Placental pericyte (primary cell): ENCODE measurements around the gene PCDHAC1. TPM values are rescaled to one million over a fixed set of nuclear protein-coding genes. Genes with fewer than 3 reads are reported as not detected.

Experiments used
- small RNA-seq: library from RNA; depleted of rRNA; stranded (forward); fragments of <200 nt; gene quantifications from one replicate; pipeline ENCODE3, GENCODE V24; 2012; ENCODE audit warnings: low replicate concordance
- total RNA-seq: library from RNA; depleted of rRNA; stranded (reverse); fragments of >200 nt; gene quantifications from 2 replicates; pipeline ENCODE4 v1.2.3, GENCODE V29; 2012

The PCDHAC1 gene, protein sequence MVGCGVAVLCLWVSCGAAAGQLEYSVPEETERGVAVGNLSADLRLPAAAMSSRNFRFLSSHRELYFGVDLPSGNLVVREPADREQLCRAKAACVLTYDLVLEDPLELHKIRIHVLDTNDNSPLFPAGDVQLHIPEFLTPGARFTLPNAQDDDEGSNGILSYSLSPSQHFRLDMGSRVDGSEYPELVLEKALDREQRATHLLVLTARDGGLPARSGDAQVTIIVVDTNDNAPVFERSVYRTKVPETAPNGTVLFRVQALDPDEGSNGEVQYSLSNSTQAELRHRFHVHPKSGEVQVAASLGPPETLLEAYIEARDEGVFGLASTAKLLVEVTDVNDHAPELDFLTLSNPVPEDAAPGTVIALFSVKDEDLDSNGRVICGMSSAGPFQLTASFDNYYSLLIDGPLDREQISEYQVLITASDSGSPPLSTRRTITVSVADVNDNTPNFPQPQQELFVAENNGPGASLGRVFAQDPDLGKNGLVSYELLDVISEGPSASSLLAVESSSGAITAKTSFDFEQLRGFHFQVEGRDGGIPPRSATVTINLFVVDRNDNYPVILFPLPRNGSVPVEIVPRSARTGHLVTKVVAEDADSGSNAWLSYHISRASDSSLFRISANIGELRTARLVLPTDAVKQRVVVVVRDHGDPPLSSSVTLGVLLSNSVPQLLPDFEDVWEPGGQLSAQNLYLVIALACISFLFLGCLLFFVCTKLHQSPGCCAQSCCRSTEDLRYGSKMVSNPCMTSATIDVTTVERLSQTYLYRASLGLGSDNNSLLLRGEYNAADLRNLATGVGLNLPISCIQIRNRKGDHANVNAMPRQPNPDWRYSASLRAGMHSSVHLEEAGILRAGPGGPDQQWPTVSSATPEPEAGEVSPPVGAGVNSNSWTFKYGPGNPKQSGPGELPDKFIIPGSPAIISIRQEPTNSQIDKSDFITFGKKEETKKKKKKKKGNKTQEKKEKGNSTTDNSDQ
- under 0.01 TPM in 1 of 2 replicates, not detected in the other for total RNA-seq

DNA sequence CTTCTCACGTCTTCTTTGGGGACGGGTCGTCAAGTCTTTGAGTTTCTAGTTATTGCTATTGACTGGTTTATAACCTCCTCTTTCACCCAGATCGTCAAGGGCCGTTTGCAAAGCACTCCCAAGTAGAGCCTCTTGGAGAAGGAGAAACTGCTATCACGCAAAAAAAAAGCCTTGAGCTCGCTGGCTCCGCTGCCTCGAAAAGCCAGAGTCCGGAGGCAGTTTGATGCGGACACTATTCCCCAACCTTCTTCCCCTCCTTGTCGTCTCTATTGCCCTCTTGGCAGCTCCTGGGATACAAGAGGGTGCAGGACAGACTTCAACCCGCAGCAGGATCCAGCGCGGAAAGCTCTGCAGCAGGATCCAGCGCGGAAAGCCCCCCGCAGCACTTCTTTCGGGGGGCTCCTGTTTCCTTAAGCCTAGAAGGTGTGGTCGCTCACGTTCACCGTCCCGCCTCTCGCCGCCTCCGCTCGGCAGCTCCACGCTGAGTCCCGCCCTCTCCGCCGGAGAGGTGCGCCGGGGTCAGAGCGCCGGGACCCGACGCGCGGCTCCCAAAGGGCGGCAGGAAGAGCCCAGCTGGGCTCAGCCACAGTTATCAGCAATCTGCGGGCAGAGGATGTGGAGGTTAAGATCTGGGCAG, at the start of gene PCDHAC1:
TSS of gene PCDHAC1 (plus strand) at position 494 of the 637 bp plus-strand sequence. CDS start 594 bp downstream, outside the sequence.

DNA sequence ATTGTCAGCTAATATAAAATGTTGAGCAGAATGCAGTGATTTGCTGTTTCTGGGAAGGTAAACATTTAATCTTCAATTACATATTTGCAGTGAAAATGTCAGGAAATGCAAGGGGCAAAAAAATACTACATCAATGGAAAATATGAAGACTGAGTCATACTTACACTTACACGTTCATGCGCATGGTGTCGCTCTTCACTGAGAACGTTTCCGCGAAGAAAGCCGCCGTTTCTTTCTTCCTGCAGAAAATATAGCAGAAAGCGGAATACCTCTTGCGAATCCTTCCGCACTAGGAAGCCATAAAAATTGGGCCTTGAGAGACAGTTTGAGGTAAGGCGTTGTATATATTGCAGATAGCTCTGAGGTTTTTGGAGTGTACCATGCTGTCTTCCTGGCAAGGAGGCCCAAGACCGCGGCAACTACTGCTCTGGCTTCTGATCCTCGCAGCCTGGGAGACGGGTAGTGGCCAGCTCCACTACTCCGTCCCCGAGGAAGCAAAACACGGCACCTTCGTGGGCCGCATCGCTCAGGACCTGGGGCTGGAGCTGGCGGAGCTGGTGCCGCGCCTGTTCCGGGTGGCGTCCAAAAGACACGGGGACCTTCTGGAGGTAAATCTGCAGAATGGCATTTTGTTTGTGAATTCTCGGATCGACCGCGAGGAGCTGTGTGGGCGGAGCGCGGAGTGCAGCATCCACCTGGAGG, 44.1 kb upstream of the PCDHAC1 start, which contains the start of gene PCDHA13:
TSS of gene PCDHA13 (plus strand) at position 236 of the 702 bp plus-strand sequence. CDS start at position 381, 145 bp downstream.

DNA sequence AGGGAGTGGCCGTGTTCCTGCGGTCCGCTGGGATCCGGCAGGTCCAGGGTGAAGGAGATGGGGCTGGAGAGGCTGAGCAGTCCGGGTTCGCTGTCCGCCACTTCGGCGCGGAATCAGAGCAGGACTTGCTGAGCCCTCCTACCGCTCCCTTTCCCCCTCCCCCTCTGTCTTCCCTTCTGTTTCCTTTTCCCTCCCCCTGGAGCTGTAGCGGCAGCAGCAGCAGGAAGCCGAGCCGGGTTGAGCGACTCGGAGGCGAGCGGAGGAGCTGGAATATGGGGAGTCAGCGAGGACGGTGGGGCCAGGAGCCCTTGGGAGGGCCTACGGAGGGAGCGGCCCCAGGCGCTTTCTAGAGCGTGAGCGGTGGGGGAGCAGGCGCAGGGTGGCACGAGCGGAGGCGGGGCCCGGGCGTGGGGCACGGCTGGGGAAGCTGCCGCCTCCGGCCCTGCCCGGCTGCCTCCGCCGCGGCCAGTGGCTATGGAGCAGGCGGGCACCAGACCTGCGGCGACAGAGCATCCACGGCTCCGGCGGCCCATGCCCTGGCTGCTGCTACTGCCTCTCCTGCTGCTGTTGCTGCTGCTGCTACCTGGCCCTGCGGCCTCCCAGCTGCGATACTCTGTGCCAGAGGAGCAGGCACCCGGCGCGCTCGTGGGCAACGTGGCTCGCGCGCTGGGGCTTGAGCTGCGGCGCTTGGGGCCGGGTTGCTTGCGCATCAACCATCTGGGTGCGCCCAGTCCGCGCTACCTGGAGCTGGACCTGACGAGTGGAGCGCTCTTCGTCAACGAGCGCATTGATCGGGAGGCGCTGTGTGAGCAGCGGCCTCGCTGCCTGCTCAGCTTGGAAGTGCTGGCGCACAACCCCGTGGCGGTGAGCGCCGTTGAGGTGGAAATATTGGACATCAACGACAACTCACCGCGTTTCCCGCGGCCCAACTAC, 40.5 kb downstream of the PCDHAC1 start, which contains the start of gene PCDHAC2:
TSS of gene PCDHAC2 (plus strand) at position 184 of the 933 bp plus-strand sequence. CDS start at position 475, 291 bp downstream.

Small RNA genes lying within 50 kb of the gene (small RNA-seq; reads per million reads assigned to genes)
- gene AC010223.1 = not detected

Other genes starting within 250 kb of the PCDHAC1 start
- 47.9 and 91.9 TPM in 2 replicates for gene HARS1, start 234.9 kb upstream of the PCDHAC1 start, total RNA-seq
- 27.1 and 32.5 TPM in 2 replicates for gene HARS2, start 234.8 kb upstream of the PCDHAC1 start, total RNA-seq
- 29.5 and 35.7 TPM in 2 replicates for gene ZMAT2, start 225.9 kb upstream of the PCDHAC1 start, total RNA-seq
- gene PCDHA1, start 140.2 kb upstream of the PCDHAC1 start, total RNA-seq = not detected in 2 replicates
- gene PCDHA2, start 131.4 kb upstream of the PCDHAC1 start, total RNA-seq = under 0.01 TPM in 1 of 2 replicates, not detected in the other
- gene PCDHA3, start 125.2 kb upstream of the PCDHAC1 start, total RNA-seq = 0.14 and 0.22 TPM in 2 replicates
- gene PCDHA4, start 119.2 kb upstream of the PCDHAC1 start, total RNA-seq = under 0.01 and 0.14 TPM in 2 replicates
- gene PCDHA5, start 104.7 kb upstream of the PCDHAC1 start, total RNA-seq = not detected in 2 replicates
- 0.14 and 0.44 TPM in 2 replicates for gene PCDHA6, start 98.3 kb upstream of the PCDHAC1 start, total RNA-seq
- gene PCDHA7, start 92.0 kb upstream of the PCDHAC1 start, total RNA-seq = under 0.01 and 0.29 TPM in 2 replicates
- under 0.01 TPM in 1 of 2 replicates, not detected in the other for gene PCDHA8, start 85.1 kb upstream of the PCDHAC1 start, total RNA-seq
- under 0.01 TPM in 2 replicates for gene PCDHA9, start 77.9 kb upstream of the PCDHAC1 start, total RNA-seq
- gene PCDHA10, start 70.4 kb upstream of the PCDHAC1 start, total RNA-seq = under 0.01 and 0.14 TPM in 2 replicates
- gene PCDHA11, start 57.3 kb upstream of the PCDHAC1 start, total RNA-seq = 0.57 TPM in 1 of 2 replicates, not detected in the other
- gene PCDHA12, start 51.0 kb upstream of the PCDHAC1 start, total RNA-seq = under 0.01 and 0.14 TPM in 2 replicates
- not detected in 2 replicates for gene PCDHA13, start 44.2 kb upstream of the PCDHAC1 start, total RNA-seq
- gene PCDHAC2, start 40.2 kb downstream of the PCDHAC1 start, total RNA-seq = 0.14 and 0.22 TPM in 2 replicates
- not detected in 2 replicates for gene PCDHB1, start 125.1 kb downstream of the PCDHAC1 start, total RNA-seq
- 0.22 and 0.29 TPM in 2 replicates for gene PCDHB2, start 168.3 kb downstream of the PCDHAC1 start, total RNA-seq
- under 0.01 and 0.29 TPM in 2 replicates for gene PCDHB3, start 174.2 kb downstream of the PCDHAC1 start, total RNA-seq
- gene PCDHB4, start 195.5 kb downstream of the PCDHAC1 start, total RNA-seq = 0.14 TPM in 1 of 2 replicates, not detected in the other
- 0.14 and 0.22 TPM in 2 replicates for gene PCDHB5, start 208.9 kb downstream of the PCDHAC1 start, total RNA-seq
- gene PCDHB6, start 223.8 kb downstream of the PCDHAC1 start, total RNA-seq = under 0.01 and 0.14 TPM in 2 replicates
- gene PCDHB7, start 246.3 kb downstream of the PCDHAC1 start, total RNA-seq = under 0.01 and 0.14 TPM in 2 replicates